Germinal center (tissue), 1 donor: ENCODE measurements around the gene JPH3.

Experiments
- DNase-seq: peaks from one replicate; pipeline ENCODE4 v3.0.0; 2012; ENCODE audit warnings: mixed read lengths, low spot score

The JPH3 gene

GRCh38 chr16:87602001-87602775 lies at the start of gene JPH3:
Gene JPH3, plus strand, starts transcription at chr16:87602508. Its CDS starts 639 bp downstream, at chr16:87603147.
- no peak for DNase-seq

- DNase-seq: no peak
These were observed 49.3 kb upstream of the JPH3 start for GRCh38 chr16:87552772-87553573.

- DNase-seq: no peak
These were observed 47.4 kb upstream of the JPH3 start for GRCh38 chr16:87554754-87555427.

GRCh38 chr16:87555647-87556046 lies 46.7 kb upstream of the JPH3 start:
- DNase-seq: no peak

- DNase-seq: no peak
These were observed 45.3 kb upstream of the JPH3 start for GRCh38 chr16:87556941-87557459.

GRCh38 chr16:87558682-87559081 lies 43.6 kb upstream of the JPH3 start:
- DNase-seq: no peak

- no peak for DNase-seq
These were observed 42.4 kb upstream of the JPH3 start for GRCh38 chr16:87559945-87560344.

- peak; percentile 54 for DNase-seq
These were observed 41.7 kb upstream of the JPH3 start for GRCh38 chr16:87560428-87561199.

GRCh38 chr16:87561200-87562105 lies 40.9 kb upstream of the JPH3 start:
- DNase-seq: no peak

- no peak for DNase-seq
These were observed 40.1 kb upstream of the JPH3 start for GRCh38 chr16:87562201-87562600.

- no peak for DNase-seq
These were observed 39.3 kb upstream of the JPH3 start for GRCh38 chr16:87563022-87563421.

- DNase-seq: no peak
These were observed 38.4 kb upstream of the JPH3 start for GRCh38 chr16:87563714-87564523.

GRCh38 chr16:87564524-87564778 lies 37.9 kb upstream of the JPH3 start:
- DNase-seq: no peak

GRCh38 chr16:87569601-87570571 lies 32.4 kb upstream of the JPH3 start:
- no peak for DNase-seq

- no peak for DNase-seq
These were observed 31.8 kb upstream of the JPH3 start for GRCh38 chr16:87570572-87570937.

GRCh38 chr16:87570938-87571867 lies 31.1 kb upstream of the JPH3 start:
- DNase-seq: no peak

- no peak for DNase-seq
These were observed 30.5 kb upstream of the JPH3 start for GRCh38 chr16:87571868-87572244.

GRCh38 chr16:87572959-87573358 lies 29.3 kb upstream of the JPH3 start:
- no peak for DNase-seq
